AG04449 (cell line): ENCODE results near the gene NOX3.

ENCODE experiments used
- CTCF ChIA-PET: fragments of 350-600 bp; formaldehyde crosslinking; extraction: SDS; loops from one replicate; lab custom pipeline; 2021; ENCODE audit warnings: antibody characterized with exemption; lab: Yijun Ruan, JAX
- POLR2A ChIA-PET: fragments of 400-600, 350-600 bp; formaldehyde crosslinking; extraction: SDS; loops from one replicate; lab custom pipeline; 2020; ENCODE audit warnings: antibody characterized with exemption, inconsistent platforms; lab: Yijun Ruan, JAX
- DNase-seq: peaks from one replicate; pipeline ENCODE4 v3.0.0-alpha.2; 2010; ENCODE audit warnings: low read depth, low spot score
- H3K4me3 ChIP-seq: 2 replicates; pipeline ENCODE4 v1.5.1; 2011; ENCODE audit warnings: low read depth, mild to moderate bottlenecking, control low read depth, low read length
- CTCF ChIP-seq: IDR thresholded peaks from one replicate; pipeline ENCODE4 v1.5.1; 2011; ENCODE audit warnings: mild to moderate bottlenecking, moderate library complexity, low read length, control low read depth, inconsistent platforms; ENCODE audit not compliant: insufficient read depth; ENCODE audit errors: missing control alignments

NOX3 gene

GRCh38 chr6:155400654-155400965 lies 55.0 kb downstream of the NOX3 start:
- DNase-seq: no peak
- H3K4me3 ChIP-seq: no peak overlapping the region
- TF ChIP-seq CTCF: no peak
- POLR2A ChIA-PET: no interaction called here
- CTCF ChIA-PET: interaction anchor here (0.6 to 0.8 kb wide), 2 partner anchors 9 to 10 kb away, joined by 3 to 4 read pairs; no protein-coding TSS in a partner anchor

GRCh38 chr6:155399745-155400653 lies 55.6 kb downstream of the NOX3 start:
- ChIA-PET CTCF (interaction anchor here (0.6 to 0.8 kb wide), 2 partner anchors 10 to 11 kb away, joined by 3 to 4 read pairs; no protein-coding TSS in a partner anchor), POLR2A (no interaction called here)
- H3K4me3 ChIP-seq: no peak overlapping the region
- no peak for DNase-seq
- TF ChIP-seq CTCF: no peak

GRCh38 chr6:155399062-155399744 lies 56.4 kb downstream of the NOX3 start:
- DNase-seq: no peak
- ChIA-PET CTCF (interaction anchor here (1.4 to 1.8 kb wide), 2 partner anchors 11 to 13 kb away, joined by 3 to 5 read pairs; no protein-coding TSS in a partner anchor), POLR2A (no interaction called here)
- TF ChIP-seq CTCF: no peak
- no peak overlapping the region for H3K4me3 ChIP-seq

GRCh38 chr6:155398701-155399061 lies 57.0 kb downstream of the NOX3 start:
- no peak for DNase-seq
- TF ChIP-seq CTCF: no peak
- POLR2A ChIA-PET: no interaction called here
- H3K4me3 ChIP-seq: no peak overlapping the region
- CTCF ChIA-PET: interaction anchor here (1.3 to 1.8 kb wide), 3 partner anchors 12 to 30 kb away, joined by 3 to 5 read pairs (median 3); no protein-coding TSS in a partner anchor

- no peak overlapping the region for H3K4me3 ChIP-seq
- ChIA-PET POLR2A (no interaction called here), CTCF (interaction anchor here (1.3 to 1.8 kb wide), 3 partner anchors 12 to 30 kb away, joined by 3 to 5 read pairs (median 3); no protein-coding TSS in a partner anchor)
- DNase-seq: no peak
- TF ChIP-seq CTCF: no peak
Measured at GRCh38 chr6:155398221-155398620, 57.4 kb downstream of the NOX3 start.
